Glomerular endothelial cell (primary cell): ENCODE data around the gene SLC47A2. TPM values are rescaled to one million over a fixed set of nuclear protein-coding genes. Genes with fewer than 3 reads are reported as not detected.
"Not testable (repeated sequence)": the region's sequence is repeated elsewhere in the genome, so short reads cannot be mapped to it uniquely, and the experiment has no call there.

ENCODE experiments used
- DNase-seq: peaks from one replicate; pipeline ENCODE4 v3.0.0-alpha.2; 2011; ENCODE audit warnings: low read depth, low spot score; ENCODE audit errors: extremely low read depth
- total RNA-seq: library from RNA; depleted of rRNA; stranded (reverse); fragments of >200 nt; gene quantifications from 2 replicates; pipeline ENCODE4 v1.2.3, GENCODE V29; 2015

Gene SLC47A2
- total RNA-seq, 1 donor from 2014 or later: not detected

GRCh38 chr17:19709841-19710240, 6.5 kb downstream of the SLC47A2 start:
- no peak for DNase-seq

DNA sequence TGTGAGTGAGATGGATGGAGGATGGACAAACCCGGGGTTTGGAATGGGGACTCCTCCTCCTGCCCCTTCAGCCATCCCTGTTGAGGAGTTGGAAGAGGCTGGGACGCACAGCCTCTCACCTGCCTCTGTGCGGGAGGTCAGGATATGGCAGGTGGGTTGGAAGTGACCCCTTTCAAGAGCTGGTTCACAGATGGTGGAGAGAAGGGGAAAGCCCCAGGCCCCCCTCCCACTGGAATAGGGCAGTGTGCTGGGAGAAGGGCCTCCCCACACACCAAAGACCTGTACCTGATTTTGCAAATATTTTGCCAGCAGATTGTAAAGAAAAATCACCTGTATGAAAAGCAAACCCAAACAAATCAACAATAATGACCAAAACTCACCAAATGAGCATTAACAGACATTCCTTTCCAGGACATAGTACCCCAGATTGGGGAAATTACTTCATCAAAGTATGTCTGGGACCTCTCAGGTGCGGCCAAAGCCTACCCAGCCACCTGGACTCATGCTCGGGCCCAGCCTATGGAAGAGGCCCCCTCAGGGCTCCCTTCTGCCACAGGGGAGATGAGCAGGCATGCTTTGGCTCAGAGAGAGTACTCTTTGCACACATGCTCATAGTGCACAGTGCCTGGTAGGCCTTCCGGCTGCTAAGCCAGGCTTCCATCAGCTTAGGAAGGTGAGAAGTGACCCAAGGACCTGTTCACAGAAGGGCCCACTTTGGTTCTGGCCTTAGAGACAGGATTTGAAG, 7.8 kb downstream of the SLC47A2 start:
- no peak for DNase-seq

- DNase-seq: no peak
Observed at GRCh38 chr17:19707728-19708221, 8.6 kb downstream of the SLC47A2 start.

GRCh38 chr17:19706791-19707727, 9.3 kb downstream of the SLC47A2 start:
- DNase-seq: no peak

- no peak for DNase-seq
Observed at GRCh38 chr17:19705771-19706770, 10.3 kb downstream of the SLC47A2 start.

DNA sequence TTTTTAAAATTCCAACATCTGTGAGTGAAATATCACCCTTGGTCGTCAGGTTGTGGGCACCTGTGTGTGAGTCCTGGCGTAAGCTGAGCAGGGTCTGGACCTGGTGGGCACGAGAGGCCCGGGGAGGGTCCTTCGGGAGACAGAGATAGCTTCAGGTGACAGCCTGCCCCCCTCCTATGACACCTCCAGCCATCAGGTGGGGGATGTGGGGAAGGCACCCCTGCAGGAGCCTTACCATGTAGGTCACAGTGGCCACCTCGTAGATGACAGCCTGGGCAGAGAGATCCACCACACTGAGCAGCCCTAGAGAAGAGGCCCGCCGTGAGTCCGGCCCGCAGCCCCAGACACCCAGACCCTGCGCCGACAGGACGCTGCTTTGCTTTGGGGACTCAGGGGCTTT, 11.2 kb downstream of the SLC47A2 start:
- DNase-seq: no peak

DNA sequence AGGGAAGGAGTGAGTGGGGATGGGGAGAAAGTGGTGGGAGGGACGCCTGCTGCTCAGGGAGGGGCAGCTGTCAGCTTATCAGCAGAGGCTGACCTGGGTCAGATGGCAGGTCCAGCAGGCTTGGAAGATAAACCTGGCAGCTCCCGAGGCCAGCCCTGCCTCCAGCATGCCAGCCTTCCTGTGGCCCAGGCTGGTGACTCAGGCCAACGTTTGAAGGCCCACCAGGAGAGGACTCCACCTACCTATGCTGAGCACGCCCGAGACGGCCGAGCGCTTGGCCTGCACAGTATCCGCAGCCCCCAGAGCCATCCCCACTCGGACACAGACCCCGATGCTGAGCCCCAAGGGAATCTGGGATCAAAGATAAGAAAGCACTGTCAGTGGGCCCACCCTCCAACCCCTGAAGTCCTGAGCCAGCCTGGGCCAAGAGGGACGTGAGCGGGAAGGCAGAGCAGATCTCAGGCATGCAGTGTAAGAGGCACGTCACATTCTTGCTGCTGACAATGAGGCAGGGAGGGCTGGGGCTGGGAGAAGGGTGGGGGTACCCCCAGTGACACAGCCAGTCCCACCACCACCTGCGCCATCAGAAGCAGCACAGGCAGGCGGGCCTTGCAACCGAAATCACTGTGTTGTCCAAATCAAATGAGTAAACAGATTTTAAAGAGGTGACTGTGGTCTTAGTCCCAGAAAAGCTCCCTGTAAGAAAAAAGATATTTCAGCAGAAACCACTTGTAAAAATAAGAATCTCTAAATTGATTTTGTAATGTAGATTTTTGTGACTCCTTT, 12.4 kb downstream of the SLC47A2 start:
- DNase-seq: no peak

- no peak for DNase-seq
Observed at GRCh38 chr17:19703106-19703827, 13.1 kb downstream of the SLC47A2 start.

DNA sequence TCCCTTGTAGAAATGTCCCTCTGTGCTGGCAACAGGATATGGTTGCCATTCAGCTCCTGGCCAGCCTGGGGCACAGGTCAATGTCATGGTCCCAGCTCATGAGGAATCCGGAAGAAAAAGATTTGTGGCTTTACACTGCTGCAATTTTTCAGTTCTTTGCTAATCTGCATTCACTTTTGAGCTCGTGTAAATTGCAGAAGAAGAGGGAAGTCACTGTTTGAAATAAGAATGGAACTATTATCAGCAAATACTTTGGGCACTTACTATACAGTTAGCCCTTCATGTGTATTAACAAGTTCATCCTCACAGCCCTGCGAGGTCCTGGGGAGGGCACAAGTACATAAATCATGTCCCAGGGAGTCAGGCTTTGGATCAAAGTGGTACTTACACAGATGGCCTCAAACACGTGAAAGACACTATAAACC, 14.2 kb downstream of the SLC47A2 start:
- no peak for DNase-seq

DNA sequence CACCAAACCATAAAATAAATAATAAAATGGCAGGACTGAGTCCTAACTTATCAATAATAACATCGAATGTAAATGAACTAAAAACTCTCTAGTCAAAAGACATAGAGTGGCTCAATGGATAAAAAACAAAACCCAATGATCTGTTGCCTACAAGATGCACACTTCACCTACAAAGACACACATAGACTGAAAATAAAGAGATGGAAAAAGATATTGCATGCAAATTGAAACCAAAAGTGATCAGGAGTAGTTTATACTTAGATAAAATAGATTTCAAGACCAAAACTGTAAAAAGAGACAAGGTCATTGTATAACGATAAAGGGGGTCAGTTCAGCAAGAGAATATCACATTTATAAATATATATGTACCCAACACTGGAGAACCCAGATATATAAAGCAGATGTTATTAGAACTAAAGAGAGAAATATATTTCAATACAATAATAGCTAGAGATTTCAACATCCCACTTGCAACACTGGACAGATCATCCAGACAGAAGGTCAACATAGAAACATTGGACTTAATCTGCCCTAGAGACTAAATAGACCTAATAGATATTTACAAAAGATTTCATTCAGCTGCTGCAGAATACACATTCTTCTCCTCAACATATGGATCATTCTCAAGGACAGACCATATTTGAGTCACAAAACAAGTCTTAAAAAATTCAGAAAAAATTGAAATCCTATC, 29.8 kb downstream of the SLC47A2 start:
- DNase-seq: no peak

GRCh38 chr17:19684909-19685580, 31.3 kb downstream of the SLC47A2 start:
- DNase-seq: not testable (repeated sequence)

DNA sequence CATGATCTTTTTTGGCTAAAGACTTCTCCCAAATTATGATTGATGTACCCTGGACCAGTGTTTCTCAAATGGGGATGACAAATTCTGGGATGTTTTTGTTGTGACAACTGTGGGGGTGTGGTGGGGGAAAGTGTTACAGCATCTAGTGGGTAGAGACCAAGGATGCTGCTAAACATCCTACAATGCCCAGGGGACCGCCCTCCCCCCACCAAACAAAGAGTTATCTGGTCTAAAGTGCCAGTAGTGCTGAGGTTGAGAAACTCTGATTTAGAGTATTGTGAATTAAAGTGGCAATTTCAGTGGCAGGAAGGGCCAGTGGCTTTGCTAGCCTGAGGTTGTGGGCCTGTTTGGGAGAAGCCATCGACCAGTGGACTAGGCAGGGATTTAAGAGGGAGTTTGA, 33.3 kb downstream of the SLC47A2 start:
- no peak for DNase-seq

DNA sequence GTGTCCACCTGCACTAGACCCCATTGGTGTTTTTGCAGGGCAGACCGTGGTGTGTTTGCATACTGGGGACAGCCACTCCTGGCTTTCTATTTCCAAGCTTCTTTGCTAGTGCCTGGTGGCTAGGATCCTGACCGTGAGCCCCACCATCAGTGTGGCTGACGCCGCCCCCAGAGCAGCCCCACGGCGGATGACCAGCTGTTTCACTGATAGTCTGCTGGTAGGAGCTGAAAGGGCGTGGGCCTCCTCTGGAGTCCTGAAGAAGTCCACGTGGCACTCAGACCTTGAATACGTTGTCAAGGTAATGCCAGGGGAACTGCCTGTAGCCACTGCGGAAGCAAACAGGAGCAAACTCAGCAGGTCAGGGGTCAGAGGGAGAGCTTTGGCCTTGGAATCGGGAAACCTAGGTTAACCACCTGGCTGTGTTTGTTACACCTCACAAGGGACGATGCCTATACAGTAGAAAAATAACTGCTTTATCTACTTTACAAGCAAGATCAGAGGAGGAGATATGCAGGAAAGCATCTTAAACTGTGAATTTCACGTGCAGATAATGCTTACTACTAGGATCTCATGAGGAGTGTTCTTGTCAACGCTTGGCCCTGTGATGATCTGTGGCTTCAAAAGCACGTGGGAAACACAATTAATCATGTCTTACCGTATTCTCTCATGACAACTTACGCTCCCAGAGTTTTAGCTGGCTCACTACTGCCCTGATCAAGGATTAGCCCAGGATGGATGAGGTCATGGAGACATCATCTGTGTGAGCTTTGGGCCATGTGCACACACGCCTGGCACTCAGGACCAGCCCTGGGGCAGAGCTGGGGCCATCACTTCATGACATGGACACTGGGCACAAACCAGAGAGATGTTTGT, 37.6 kb downstream of the SLC47A2 start:
- DNase-seq: no peak

GRCh38 chr17:19677736-19678379, 38.5 kb downstream of the SLC47A2 start:
- DNase-seq: no peak

DNA sequence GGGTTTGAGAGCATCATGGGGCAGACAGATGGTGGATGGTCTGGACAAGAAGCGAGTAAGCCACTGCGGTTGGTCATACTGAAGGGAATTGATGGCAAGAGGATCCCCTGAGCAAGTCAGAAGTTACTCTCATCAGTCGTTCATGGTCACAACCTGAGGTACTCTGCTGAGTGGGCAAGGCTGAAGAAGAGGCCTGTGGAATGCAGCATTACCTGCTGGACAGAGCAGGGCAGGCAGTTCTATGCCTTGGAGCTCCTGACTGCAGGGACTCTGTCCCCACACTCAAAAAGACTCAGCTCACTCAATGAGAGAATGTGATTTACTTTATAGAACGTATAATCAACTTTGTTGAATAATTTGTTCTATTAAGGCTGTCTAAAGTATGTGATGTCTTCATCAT, 39.5 kb downstream of the SLC47A2 start:
- DNase-seq: no peak

- DNase-seq: no peak
Observed at GRCh38 chr17:19673623-19674022, 42.8 kb downstream of the SLC47A2 start.
